Globus pallidus (tissue), 1 donor: ENCODE data around the gene GRID2.

Experiments used
- DNase-seq: peaks from one replicate; pipeline ENCODE4 v3.0.0-alpha.2; 2015; ENCODE audit warnings: low spot score

Gene GRID2

GRCh38 chr4:92524131-92524530 is 220.4 kb downstream of the GRID2 start:
- no peak for DNase-seq

- no peak for DNase-seq
Observed at GRCh38 chr4:92528541-92528940, 224.8 kb downstream of the GRID2 start.

GRCh38 chr4:92529510-92529909 is 225.7 kb downstream of the GRID2 start:
- DNase-seq, result no peak

GRCh38 chr4:92535599-92535998 is 231.8 kb downstream of the GRID2 start:
- no peak for DNase-seq

- DNase-seq, result peak; percentile 47
Observed at GRCh38 chr4:92551616-92552015, 247.8 kb downstream of the GRID2 start.

GRCh38 chr4:92566269-92566668 is 262.5 kb downstream of the GRID2 start:
- DNase-seq, result peak; percentile 59

- peak; percentile 74 for DNase-seq
Observed at GRCh38 chr4:92580816-92581215, 277.1 kb downstream of the GRID2 start.

- no peak for DNase-seq
Observed at GRCh38 chr4:92599044-92599443, 295.3 kb downstream of the GRID2 start.

- DNase-seq, result no peak
Observed at GRCh38 chr4:92600638-92601037, 296.9 kb downstream of the GRID2 start.

- DNase-seq, result no peak
Observed at GRCh38 chr4:92606227-92606626, 302.5 kb downstream of the GRID2 start.

- DNase-seq, result no peak
Observed at GRCh38 chr4:92615049-92615448, 311.3 kb downstream of the GRID2 start.

- DNase-seq, result peak; percentile 33
Observed at GRCh38 chr4:92618968-92619367, 315.2 kb downstream of the GRID2 start.

- DNase-seq, result no peak
Observed at GRCh38 chr4:92629302-92629701, 325.5 kb downstream of the GRID2 start.

GRCh38 chr4:92634882-92635281 is 331.1 kb downstream of the GRID2 start:
- DNase-seq, result peak; percentile 68

GRCh38 chr4:92636038-92636806 is 332.5 kb downstream of the GRID2 start:
- peak; percentile 52 for DNase-seq

- no peak for DNase-seq
Observed at GRCh38 chr4:92641409-92641808, 337.6 kb downstream of the GRID2 start.

GRCh38 chr4:92646826-92647225 is 343.1 kb downstream of the GRID2 start:
- no peak for DNase-seq

GRCh38 chr4:92651536-92651935 is 347.8 kb downstream of the GRID2 start:
- DNase-seq, result no peak

- no peak for DNase-seq
Observed at GRCh38 chr4:92654084-92654483, 350.3 kb downstream of the GRID2 start.

GRCh38 chr4:92657695-92658094 is 353.9 kb downstream of the GRID2 start:
- no peak for DNase-seq

- DNase-seq, result no peak
Observed at GRCh38 chr4:92658318-92658717, 354.6 kb downstream of the GRID2 start.

- DNase-seq, result no peak
Observed at GRCh38 chr4:92677805-92678204, 374.0 kb downstream of the GRID2 start.

GRCh38 chr4:92678292-92678691 is 374.5 kb downstream of the GRID2 start:
- DNase-seq, result no peak

- no peak for DNase-seq
Observed at GRCh38 chr4:92679149-92679548, 375.4 kb downstream of the GRID2 start.
